ENCODE measurements around the gene LYRM4. TPM values are rescaled to one million over a fixed set of nuclear protein-coding genes. Genes with fewer than 3 reads are reported as not detected.
A peak's percentile ranks its signal among the peaks of the same experiment; 100 is the strongest.
"Not testable (repeated sequence)": the region's sequence is repeated elsewhere in the genome, so short reads cannot be mapped to it uniquely, and the experiment has no call there.

LYRM4 gene
- total RNA-seq, 1 experiment from 2014 or later: 25.7 TPM

DNA sequence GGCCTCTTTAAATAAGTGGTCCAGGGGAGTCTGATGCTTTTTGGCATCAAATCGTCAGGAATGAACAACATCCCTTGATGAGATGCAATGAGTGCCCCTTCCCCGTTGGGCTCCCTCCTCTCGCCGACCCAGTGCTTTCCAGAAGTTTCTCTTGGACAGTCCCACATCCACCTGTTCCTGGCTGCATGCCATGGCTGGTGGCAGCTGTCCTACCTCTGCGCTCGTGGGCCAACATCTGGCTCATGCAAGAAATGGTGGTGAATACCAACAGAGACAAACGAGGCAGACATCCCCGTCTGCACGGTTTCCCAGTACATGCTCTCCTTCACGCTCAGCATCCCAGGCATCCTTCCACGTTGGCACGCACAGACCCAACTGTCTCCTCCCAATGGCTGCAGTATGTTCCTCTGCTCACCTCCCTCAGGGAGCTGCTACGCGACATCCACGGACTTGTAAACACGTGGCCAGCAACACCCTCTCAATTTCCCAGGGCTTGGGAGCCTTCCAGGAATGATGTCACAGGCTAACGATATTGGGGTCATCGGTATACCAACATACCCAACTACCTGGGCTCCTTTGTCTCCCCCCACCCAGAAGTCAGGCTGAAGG, 138.1 kb downstream of the LYRM4 start:
- DNase-seq (ENCODE audit: low read depth): no peak

- DNase-seq (ENCODE audit: low read depth): no peak
Observed at GRCh38 chr6:5121956-5122355, 138.8 kb downstream of the LYRM4 start.

GRCh38 chr6:5121479-5121878, 139.3 kb downstream of the LYRM4 start:
- no peak for DNase-seq (ENCODE audit: low read depth)

DNA sequence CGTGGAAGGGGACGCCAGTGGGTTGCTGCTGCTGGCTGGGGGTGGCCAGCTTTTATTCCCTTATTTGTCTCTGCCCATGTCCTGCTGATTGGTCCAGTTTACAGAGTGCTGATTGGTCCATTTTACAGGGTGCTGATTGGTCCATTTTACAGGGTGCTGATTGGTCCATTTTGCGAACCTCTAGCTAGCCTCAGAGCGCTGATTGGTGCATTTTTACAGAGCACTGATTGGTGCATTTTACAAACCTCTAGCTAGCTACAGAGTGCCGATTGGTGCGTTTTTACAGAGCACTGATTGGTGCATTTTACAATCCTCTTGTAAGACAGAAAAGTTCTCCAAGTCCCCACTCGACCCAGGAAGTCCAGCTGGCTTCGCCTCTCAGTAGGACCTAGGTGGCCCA, 140.2 kb downstream of the LYRM4 start:
- DNase-seq (ENCODE audit: low read depth): not testable (repeated sequence)

- DNase-seq (ENCODE audit: low read depth): no peak
Observed at GRCh38 chr6:5120011-5120410, 140.7 kb downstream of the LYRM4 start.

DNA sequence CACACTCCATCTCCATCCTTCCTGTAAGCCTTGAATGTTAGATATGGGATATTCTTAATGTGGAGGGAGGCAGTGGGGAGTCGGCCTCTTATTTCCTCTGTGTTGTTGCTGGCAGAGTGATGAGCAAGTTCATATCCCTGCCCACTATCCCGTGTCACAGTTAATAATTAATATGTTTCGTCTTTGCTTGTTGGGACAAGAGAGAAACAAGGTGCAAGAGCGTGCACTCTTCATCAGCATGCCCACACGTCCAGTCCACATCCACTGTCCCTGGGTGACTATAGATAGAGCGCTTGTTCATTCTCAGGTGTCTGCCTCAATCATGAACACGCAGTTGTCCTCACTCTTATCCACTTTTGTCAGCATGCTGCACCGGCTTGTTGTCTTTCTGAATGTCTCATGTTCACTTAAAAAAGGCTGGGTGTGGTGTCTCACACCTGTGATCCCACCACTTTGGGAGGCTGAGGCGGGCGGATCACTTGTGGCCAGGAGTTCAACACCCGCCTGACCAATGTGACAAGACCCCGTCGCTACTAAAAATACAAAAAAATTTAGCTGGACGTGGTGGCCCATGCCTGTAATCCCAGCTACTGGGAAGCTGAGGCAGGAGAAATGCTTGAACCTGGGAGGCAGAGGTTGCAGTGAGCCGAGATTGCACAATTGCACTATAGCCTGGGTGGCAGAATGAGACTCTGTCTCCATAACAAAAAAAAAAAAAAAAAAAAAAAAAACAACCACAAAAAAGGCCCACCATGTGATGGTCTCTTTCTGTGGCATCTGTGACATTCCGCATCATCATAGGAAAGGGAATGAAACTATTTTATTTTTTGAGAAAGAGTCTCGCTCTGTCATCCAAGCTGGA, 141.4 kb downstream of the LYRM4 start:
- no peak for DNase-seq (ENCODE audit: low read depth)

DNA sequence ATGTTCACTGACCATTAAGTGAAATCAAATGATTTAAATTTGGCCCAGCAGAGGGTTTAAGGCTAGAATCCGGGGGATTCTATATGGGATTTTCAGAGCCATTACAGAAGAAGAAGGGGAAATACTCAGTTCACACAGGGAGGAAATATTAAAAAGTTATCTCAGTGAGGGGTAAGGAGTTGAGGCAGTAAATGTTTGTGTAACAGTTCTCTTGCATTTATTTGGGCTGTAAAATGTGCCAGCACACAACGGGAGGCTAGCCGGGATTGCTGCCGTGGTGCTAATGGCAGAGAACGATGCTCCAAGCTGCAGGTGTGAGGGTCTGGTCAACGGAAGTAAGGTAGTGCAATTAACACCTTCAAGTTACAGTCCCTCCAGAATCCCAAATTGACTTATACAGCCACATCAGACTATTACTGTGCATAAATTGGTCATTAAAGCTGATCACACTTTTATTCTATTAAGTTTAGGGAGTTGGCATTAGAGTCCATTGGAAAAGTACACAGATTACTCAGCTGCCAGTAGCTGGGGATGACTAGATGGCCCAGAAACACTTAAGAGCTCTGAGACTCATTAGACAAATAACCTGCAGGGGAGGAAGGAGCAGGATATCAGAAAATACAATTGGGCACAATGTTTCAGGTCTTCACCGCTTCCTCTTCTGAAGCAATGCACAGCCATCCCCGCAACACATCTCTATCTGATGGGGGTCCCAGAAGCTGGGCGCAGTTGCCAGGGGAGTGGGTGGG, 144.3 kb downstream of the LYRM4 start:
- DNase-seq (ENCODE audit: low read depth): no peak

DNA sequence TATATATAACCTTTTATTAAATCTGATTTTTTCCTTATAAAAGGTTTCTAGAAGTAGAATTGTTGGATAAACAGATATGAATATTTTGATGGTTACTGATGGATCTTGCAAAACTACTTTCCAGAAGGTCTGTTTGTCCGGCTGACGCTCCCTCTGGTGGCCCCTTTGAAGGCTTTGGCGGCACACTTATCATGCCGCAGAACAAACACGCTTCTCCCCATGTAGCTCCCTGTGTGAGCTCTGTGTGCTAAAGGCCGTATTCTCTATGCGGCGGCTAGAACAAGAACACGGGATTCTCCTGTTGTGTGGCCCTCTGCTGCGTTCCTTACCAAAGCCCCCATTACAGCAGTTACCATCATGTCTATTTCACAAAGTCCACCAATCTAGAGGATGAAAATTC, 145.6 kb downstream of the LYRM4 start:
- no peak for DNase-seq (ENCODE audit: low read depth)

GRCh38 chr6:5113096-5113495, 147.7 kb downstream of the LYRM4 start:
- no peak for DNase-seq (ENCODE audit: low read depth)

DNA sequence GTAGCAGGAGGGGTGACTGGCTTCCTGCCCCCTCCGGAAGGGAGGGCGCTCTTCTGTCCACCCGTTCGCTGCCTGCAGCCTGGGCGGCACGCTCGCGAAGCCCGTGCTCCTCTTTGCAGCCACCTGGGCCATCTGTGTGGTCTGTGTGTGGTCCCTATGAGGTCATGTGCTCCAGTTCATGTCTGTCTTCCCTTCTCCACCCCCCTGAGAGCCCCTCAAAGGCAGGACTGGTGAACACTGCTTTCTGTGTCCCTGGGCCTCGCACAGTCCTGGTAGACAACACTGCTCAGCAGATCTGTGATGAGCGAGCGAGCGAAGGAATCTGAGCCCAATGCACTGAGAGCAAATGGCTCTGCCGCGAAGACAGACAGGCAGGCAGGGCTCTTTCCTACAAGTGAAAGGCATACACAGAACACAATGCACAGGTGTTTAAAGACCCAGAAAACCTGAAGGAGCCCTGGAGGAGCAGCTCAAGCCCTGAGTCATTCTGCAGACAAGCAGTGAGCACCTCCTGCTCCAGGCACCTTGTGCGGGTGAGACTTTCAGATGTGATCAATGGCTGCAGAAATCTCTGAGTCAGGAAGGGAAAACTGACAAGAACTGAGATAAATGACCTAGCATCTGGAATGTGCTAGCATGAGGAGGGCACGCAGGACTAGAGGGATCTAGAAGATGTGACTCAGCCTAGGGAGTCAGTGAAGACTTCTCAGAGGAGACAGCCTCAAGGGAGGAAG, 148.5 kb downstream of the LYRM4 start:
- DNase-seq (ENCODE audit: low read depth): peak; percentile 74

DNA sequence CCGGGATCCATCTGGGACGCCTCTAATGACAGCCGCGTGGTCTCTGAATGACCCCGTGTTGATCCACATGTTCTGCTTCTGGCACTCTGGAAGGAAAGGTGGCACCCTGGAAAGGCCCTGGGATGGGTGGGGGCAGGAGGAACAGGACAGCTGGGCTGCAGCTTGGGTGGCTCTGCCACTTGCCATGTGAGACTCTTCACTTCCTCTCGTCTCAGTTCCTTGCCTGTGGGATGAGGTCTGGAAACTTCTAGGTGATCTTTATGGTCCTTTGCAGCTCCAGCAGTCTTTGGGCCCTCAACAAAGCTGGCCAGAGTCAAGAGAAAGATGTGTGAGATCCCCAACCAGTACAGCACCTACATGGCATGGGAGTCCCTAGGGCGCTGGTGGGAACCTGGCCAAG, 149.1 kb downstream of the LYRM4 start:
- DNase-seq (ENCODE audit: low read depth): no peak

- DNase-seq (ENCODE audit: low read depth): no peak
Observed at GRCh38 chr6:5110246-5110645, 150.5 kb downstream of the LYRM4 start.

DNA sequence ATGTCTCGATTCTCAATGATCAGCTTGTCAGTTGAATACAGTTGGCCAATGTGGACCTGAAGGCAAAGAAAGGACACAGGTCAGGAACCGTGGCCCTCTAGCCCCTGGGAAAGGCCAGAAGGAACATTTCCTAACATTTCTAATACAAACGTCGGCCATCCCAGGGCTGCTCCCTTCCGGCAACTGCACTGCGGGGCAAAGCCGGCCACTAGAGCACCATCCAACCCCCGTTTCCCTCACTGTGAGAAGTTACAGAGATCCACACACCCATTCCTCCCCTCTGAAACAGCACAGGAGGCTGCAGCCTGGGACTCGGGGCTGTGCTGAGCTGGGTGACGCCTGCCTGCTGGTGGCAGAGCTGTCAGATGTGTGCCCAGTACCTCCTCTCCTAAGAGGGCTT, 151.3 kb downstream of the LYRM4 start:
- no peak for DNase-seq (ENCODE audit: low read depth)

GRCh38 chr6:5108536-5109150, 152.1 kb downstream of the LYRM4 start:
- no peak for DNase-seq (ENCODE audit: low read depth)

DNA sequence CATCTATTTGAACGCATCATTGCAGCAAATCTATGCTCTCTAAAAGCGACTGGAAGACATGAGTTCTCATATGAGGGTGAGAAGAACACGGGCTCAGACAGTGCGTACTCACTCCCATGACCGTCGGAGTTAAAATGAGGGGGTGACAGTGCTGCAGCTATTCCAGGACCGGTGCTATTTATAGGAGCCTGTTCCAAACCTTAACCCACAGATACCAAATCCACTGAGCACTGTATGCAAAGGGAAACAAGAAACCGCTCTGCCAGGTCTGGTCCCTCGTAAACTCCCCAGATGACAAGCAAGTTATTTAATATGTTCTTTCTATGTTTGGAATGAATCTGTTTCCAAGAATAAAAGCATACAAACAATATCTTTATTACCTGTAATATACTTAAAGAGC, 152.7 kb downstream of the LYRM4 start:
- no peak for DNase-seq (ENCODE audit: low read depth)

- DNase-seq (ENCODE audit: low read depth): no peak
Observed at GRCh38 chr6:5107341-5107740, 153.4 kb downstream of the LYRM4 start.

GRCh38 chr6:5105146-5105545, 155.6 kb downstream of the LYRM4 start:
- no peak for DNase-seq (ENCODE audit: low read depth)

GRCh38 chr6:5104667-5105066, 156.1 kb downstream of the LYRM4 start:
- DNase-seq (ENCODE audit: low read depth): no peak

DNA sequence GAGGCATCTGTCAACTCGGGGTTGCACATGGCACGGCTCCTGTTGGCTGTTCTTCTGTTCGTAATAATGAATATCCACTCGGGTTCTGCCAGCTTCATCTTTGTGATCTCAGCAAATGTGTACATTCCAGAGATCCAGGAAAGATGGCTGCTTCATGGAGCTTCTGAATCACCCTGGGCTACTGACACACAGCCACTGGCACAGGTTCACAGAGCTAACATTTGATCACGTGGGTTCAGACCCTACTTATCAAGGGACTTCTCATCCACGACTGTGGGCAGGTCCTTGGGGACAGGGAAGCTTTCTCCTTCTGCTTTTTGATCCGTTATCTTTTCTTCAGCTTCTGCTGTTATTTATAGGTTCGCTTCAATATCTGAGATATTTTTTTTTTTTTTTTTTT, 157.5 kb downstream of the LYRM4 start:
- no peak for DNase-seq (ENCODE audit: low read depth)

DNA sequence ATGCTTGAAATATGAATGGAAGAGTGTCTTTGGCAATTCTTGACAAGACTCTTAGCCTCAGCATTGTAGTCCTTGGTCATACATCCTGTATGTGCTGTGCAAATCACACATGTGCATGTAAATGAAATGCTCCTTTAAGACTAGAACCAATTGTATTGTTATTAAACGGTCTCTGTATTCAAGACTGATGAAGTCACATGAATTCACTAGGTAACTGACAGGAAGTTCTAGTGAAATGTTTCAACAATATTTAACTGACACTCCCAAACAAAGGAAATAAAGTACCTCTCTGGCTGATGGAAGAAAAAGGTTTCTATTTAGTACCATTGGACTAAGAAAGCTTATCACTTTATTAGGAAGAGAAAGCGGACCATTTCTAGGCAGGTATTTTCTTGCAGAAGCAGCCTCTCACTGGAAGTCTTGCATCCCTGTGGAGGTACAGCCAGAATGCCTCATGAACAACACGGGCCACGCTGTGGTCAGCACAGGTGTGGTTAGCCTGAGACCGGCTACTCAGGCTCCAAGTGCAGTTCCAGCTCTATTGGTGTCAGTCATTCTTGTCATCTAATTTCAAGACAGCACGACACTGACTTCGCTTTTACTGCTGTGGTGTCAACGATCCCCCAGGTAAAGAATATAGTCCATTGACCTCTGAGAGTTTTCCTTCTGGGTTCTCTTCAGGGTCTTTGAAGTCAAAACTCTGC, 158.3 kb downstream of the LYRM4 start:
- DNase-seq (ENCODE audit: low read depth): no peak

DNA sequence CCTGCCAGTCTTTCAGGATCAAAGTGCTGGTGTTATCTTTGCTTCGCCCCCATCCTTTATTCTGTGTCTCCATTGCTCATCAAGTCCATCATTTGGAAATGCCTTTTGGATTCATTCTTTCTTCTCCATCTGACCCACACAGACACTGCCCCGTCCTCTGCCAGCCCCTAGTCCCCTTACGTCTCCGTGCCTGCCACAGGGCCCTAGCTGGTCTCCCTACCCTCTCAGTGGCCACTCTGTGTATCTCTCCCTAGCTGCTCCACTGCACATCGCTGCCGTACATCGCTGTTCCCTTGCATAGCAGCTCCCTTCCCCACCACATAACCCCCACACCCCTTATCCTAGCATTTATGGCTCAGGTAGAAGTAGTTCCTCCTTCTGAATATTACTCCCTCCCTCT, 159.9 kb downstream of the LYRM4 start:
- no peak for DNase-seq (ENCODE audit: low read depth)

All from M059J (cell line).